HG02973 (cell line): ENCODE results near the gene CD300C.
"Not testable (repeated sequence)": the region's sequence is repeated elsewhere in the genome, so short reads cannot be mapped to it uniquely, and the experiment has no call there.

ENCODE experiments used
- ATAC-seq: cut with Tn5 transposase; IDR thresholded peaks from one replicate; pipeline ENCODE4 v1.9.1; 2021; ENCODE audit warnings: moderate library complexity; ENCODE audit not compliant: unreplicated experiment

The CD300C gene

GRCh38 chr17:74514632-74515334, 31.1 kb downstream of the CD300C start:
- no peak for ATAC-seq

- no peak for ATAC-seq
Measured at GRCh38 chr17:74513987-74514631, 31.8 kb downstream of the CD300C start.

GRCh38 chr17:74512624-74513091, 33.3 kb downstream of the CD300C start:
- ATAC-seq, result peak; percentile 74

GRCh38 chr17:74512036-74512435, 33.9 kb downstream of the CD300C start:
- ATAC-seq, result no peak

- no peak for ATAC-seq
Measured at GRCh38 chr17:74508156-74508555, 37.8 kb downstream of the CD300C start.

- ATAC-seq, result not testable (repeated sequence)
Measured at GRCh38 chr17:74503949-74504348, 42.0 kb downstream of the CD300C start.

- ATAC-seq, result no peak
Measured at GRCh38 chr17:74502861-74503260, 43.1 kb downstream of the CD300C start.

- ATAC-seq, result no peak
Measured at GRCh38 chr17:74499992-74500391, 45.9 kb downstream of the CD300C start.

GRCh38 chr17:74497471-74497870, 48.4 kb downstream of the CD300C start:
- no peak for ATAC-seq

- ATAC-seq, result no peak
Measured at GRCh38 chr17:74493331-74493833, 52.5 kb downstream of the CD300C start.

- ATAC-seq, result no peak
Measured at GRCh38 chr17:74491626-74492025, 54.3 kb downstream of the CD300C start.
